C4-2B (cell line): ENCODE measurements around the gene SNAP29.

Experiments used
- ZFX ChIP-seq: fragments of 450-650 bp; IDR thresholded peaks from 2 replicates; pipeline ENCODE4 v1.6.1; 2017
- TF ChIP-seq, protein P1 (sequence below): fragments of 450-650 bp; conservative IDR thresholded peaks from 2 replicates; pipeline ENCODE4 v1.5.1; 2017; ENCODE audit warnings: mild to moderate bottlenecking

DNA sequence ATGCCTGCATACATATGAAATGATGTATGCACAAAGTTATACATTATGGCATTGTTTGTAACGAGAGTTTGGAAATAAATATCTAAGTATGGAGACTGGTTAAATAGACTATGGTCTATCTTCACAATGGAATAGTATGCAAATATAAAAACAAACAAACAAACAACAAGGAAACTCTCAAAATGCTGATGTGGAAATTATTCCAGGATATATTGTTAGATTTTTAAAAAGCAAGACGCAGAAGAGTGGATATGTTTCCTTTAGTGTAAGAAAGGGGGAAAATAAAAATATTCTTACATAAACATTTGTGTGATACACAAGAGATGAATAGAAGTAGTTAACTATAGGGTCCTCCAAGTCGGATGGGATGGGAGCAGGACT is 47.6 kb downstream of the SNAP29 start:
- TF ChIP-seq, protein P1, sequence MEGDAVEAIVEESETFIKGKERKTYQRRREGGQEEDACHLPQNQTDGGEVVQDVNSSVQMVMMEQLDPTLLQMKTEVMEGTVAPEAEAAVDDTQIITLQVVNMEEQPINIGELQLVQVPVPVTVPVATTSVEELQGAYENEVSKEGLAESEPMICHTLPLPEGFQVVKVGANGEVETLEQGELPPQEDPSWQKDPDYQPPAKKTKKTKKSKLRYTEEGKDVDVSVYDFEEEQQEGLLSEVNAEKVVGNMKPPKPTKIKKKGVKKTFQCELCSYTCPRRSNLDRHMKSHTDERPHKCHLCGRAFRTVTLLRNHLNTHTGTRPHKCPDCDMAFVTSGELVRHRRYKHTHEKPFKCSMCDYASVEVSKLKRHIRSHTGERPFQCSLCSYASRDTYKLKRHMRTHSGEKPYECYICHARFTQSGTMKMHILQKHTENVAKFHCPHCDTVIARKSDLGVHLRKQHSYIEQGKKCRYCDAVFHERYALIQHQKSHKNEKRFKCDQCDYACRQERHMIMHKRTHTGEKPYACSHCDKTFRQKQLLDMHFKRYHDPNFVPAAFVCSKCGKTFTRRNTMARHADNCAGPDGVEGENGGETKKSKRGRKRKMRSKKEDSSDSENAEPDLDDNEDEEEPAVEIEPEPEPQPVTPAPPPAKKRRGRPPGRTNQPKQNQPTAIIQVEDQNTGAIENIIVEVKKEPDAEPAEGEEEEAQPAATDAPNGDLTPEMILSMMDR: no peak
- no peak for TF ChIP-seq ZFX
